ENCODE results near the gene CPHXL2. TPM values are rescaled to one million over a fixed set of nuclear protein-coding genes. Genes with fewer than 3 reads are reported as not detected.

CPHXL2 gene
- total RNA-seq, 1 experiment from 2014 or later: not detected

Other genes starting within 250 kb of the CPHXL2 start
- gene CFDP1, start 243.5 kb downstream of the CPHXL2 start, total RNA-seq (2014; rRNA removed; shearing (Covaris generic)): 40.6 and 41.9 TPM in 2 replicates
- 13.1 and 29.1 TPM in 2 replicates for gene TMEM170A, start 212.3 kb downstream of the CPHXL2 start, total RNA-seq (2014; rRNA removed; shearing (Covaris generic))
- 0.30 and 0.51 TPM in 2 replicates for gene CHST6, start 181.6 kb downstream of the CPHXL2 start, total RNA-seq (2014; rRNA removed; shearing (Covaris generic))
- 0.30 TPM in 1 of 2 replicates, not detected in the other for gene CHST5, start 140.9 kb downstream of the CPHXL2 start, total RNA-seq (2014; rRNA removed; shearing (Covaris generic))
- gene TMEM231, start 120.8 kb downstream of the CPHXL2 start, total RNA-seq (2014; rRNA removed; shearing (Covaris generic)): 7.6 and 7.7 TPM in 2 replicates
- 15.5 and 26.6 TPM in 2 replicates for gene GABARAPL2, start 110.6 kb downstream of the CPHXL2 start, total RNA-seq (2014; rRNA removed; shearing (Covaris generic))
- gene ADAT1, start 53.7 kb downstream of the CPHXL2 start, total RNA-seq (2014; rRNA removed; shearing (Covaris generic)): 65.3 and 72.7 TPM in 2 replicates
- 198 and 234 TPM in 2 replicates for gene KARS1, start 29.3 kb downstream of the CPHXL2 start, total RNA-seq (2014; rRNA removed; shearing (Covaris generic))
- 60.2 and 70.8 TPM in 2 replicates for gene TERF2IP, start 29.2 kb downstream of the CPHXL2 start, total RNA-seq (2014; rRNA removed; shearing (Covaris generic))
- gene DUXB, start 24.5 kb upstream of the CPHXL2 start, total RNA-seq (2014; rRNA removed; shearing (Covaris generic)): not detected in 2 replicates
- gene CPHXL, start 49.5 kb upstream of the CPHXL2 start, total RNA-seq (2014; rRNA removed; shearing (Covaris generic)): not detected in 2 replicates

Measured in Daoy (cell line).